Measurements from ENCODE around the gene NAT14. TPM values are rescaled to one million over a fixed set of nuclear protein-coding genes. Genes with fewer than 3 reads are reported as not detected.

Gene NAT14
- total RNA-seq, 2 donors from 2014 or later, result 3.4 to 3.8 TPM

- H3K4me1 ChIP-seq (ENCODE audit: control insufficient read depth in 1 of 2, low read depth in 2 of 2), result peaks cover 6 to 17% of the 10 kb centered on the region in 2 donors
- no peak overlapping the region for H3K4me3 ChIP-seq
- H3K9me3 ChIP-seq, result no peaks in the 10 kb centered on the region
- no peak for ATAC-seq (ENCODE audit: insufficient number of reproducible peaks, low FRiP score, low read depth)
- H3K27ac ChIP-seq, result no peak overlapping the region
- no peaks in the 10 kb centered on the region for H3K27me3 ChIP-seq (replicated peaks; ENCODE audit: insufficient read depth)
- TF ChIP-seq CTCF (IDR thresholded peaks at IDR 0.05), result no peak
- no peak for DNase-seq (ENCODE audit: low spot score)
- H3K36me3 ChIP-seq, result no peaks in the 10 kb centered on the region
Observed at GRCh38 chr19:55472463-55472862, 12.5 kb upstream of the NAT14 start.

- no peak for DNase-seq (ENCODE audit: low spot score)
- H3K9me3 ChIP-seq, result no peaks in the 10 kb centered on the region
- peaks cover 12 to 18% of the 10 kb centered on the region in 2 donors for H3K4me1 ChIP-seq (ENCODE audit: control insufficient read depth in 1 of 2, low read depth in 2 of 2)
- no peaks in the 10 kb centered on the region for H3K27me3 ChIP-seq (replicated peaks; ENCODE audit: insufficient read depth)
- no peak for TF ChIP-seq CTCF (IDR thresholded peaks at IDR 0.05)
- ATAC-seq (ENCODE audit: insufficient number of reproducible peaks, low FRiP score, low read depth), result no peak
- H3K36me3 ChIP-seq, result no peaks in the 10 kb centered on the region
- H3K27ac ChIP-seq, result no peak overlapping the region
- no peak overlapping the region for H3K4me3 ChIP-seq
Observed at GRCh38 chr19:55473225-55474012, 11.6 kb upstream of the NAT14 start.

- no peak overlapping the region for H3K4me3 ChIP-seq
- ATAC-seq (ENCODE audit: insufficient number of reproducible peaks, low FRiP score, low read depth) (no peak), DNase-seq (ENCODE audit: low spot score) (no peak)
- TF ChIP-seq CTCF (IDR thresholded peaks at IDR 0.05), result no peak
- no peaks in the 10 kb centered on the region for H3K9me3 ChIP-seq
- H3K36me3 ChIP-seq, result no peaks in the 10 kb centered on the region
- H3K4me1 ChIP-seq (ENCODE audit: control insufficient read depth in 1 of 2, low read depth in 2 of 2), result peaks cover 12 to 18% of the 10 kb centered on the region in 2 donors
- no peaks in the 10 kb centered on the region for H3K27me3 ChIP-seq (replicated peaks; ENCODE audit: insufficient read depth)
- no peak overlapping the region for H3K27ac ChIP-seq
Observed at GRCh38 chr19:55474269-55475265, 10.4 kb upstream of the NAT14 start.

GRCh38 chr19:55476100-55476775 lies 8.8 kb upstream of the NAT14 start, which contains the start of gene ZNF628:
ZNF628 (plus strand) TSS chr19:55476617; CDS start chr19:55479911, 3,294 bp downstream.
- DNase-seq (ENCODE audit: low spot score) (peak; percentile 94), ATAC-seq (ENCODE audit: insufficient number of reproducible peaks, low FRiP score, low read depth) (peak; percentile 95)
- H3K36me3 ChIP-seq, result no peaks in the 10 kb centered on the region
- H3K4me3 ChIP-seq, result peak within 1 kb of the TSS; percentile 81
- peaks cover 12 to 18% of the 10 kb centered on the region in 2 donors for H3K4me1 ChIP-seq (ENCODE audit: control insufficient read depth in 1 of 2, low read depth in 2 of 2)
- no peaks in the 10 kb centered on the region for H3K27me3 ChIP-seq (replicated peaks; ENCODE audit: insufficient read depth)
- H3K27ac ChIP-seq, result peak within 1 kb of the TSS; percentile 79 to 82
- H3K9me3 ChIP-seq, result no peaks in the 10 kb centered on the region
- TF ChIP-seq CTCF (IDR thresholded peaks at IDR 0.05), result no peak
